ENCODE data around the gene COL19A1. TPM values are rescaled to one million over a fixed set of nuclear protein-coding genes. Genes with fewer than 3 reads are reported as not detected.

The COL19A1 gene
- polyA plus RNA-seq, 1 donor (not counting 4 experiments of a cell fraction or from before 2014, with no cell fraction given), result not detected

DNA sequence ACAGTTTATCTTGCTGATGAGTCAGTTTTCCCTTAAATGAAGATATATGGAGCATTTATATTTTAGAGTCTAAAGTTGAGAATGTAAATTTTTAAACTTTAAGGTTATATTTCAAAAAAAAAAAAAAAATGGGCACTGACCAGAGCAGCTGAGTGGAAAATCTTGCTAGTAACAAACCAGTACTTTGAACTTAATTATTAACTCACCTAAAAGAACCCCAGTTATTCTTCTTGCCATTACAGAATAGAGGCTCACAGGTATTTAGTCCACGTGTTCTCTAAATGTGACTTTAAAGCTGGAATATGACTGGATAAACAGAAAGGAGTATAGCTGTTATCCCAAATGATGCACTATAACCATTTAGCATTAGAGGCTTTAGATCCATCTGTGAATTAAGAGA is 258.1 kb downstream of the COL19A1 start:
- no peak overlapping the region for H3K4me3 ChIP-seq (ENCODE audit: control insufficient read depth in 2 of 3, extremely low read depth in 1 of 3, insufficient read depth in 2 of 3, low read depth in 1 of 3, low read length in 3 of 3)
- H3K36me3 ChIP-seq (ENCODE audit: control insufficient read depth in 2 of 2, extremely low read depth in 1 of 2, insufficient read depth in 2 of 2, low read length in 2 of 2), result no peaks in the 10 kb centered on the region
- no peak overlapping the region for H3K27ac ChIP-seq (ENCODE audit: control insufficient read depth, insufficient read depth, low read length)
- no peak overlapping the region for H3K9ac ChIP-seq (ENCODE audit: control insufficient read depth, extremely low read depth, insufficient read depth, low read length)
- H3K79me2 ChIP-seq (ENCODE audit: control insufficient read depth, insufficient read depth, low read length), result no peaks in the 10 kb centered on the region
- FAIRE-seq (no peak), DNase-seq (ENCODE audit: low read depth, low spot score) (no peak)
- no peaks in the 10 kb centered on the region for H3K27me3 ChIP-seq (ENCODE audit: control insufficient read depth, extremely low read depth, insufficient read depth, low read length)
- H3K9me3 ChIP-seq (ENCODE audit: control insufficient read depth, low read depth, low read length), result no peaks in the 10 kb centered on the region
- H2AFZ ChIP-seq (ENCODE audit: control insufficient read depth, low read length), result no peak overlapping the region
- TF ChIP-seq EZH2 (IDR thresholded peaks at IDR 0.05; ENCODE audit: low read length), result no peak
- TF ChIP-seq, protein P1, sequence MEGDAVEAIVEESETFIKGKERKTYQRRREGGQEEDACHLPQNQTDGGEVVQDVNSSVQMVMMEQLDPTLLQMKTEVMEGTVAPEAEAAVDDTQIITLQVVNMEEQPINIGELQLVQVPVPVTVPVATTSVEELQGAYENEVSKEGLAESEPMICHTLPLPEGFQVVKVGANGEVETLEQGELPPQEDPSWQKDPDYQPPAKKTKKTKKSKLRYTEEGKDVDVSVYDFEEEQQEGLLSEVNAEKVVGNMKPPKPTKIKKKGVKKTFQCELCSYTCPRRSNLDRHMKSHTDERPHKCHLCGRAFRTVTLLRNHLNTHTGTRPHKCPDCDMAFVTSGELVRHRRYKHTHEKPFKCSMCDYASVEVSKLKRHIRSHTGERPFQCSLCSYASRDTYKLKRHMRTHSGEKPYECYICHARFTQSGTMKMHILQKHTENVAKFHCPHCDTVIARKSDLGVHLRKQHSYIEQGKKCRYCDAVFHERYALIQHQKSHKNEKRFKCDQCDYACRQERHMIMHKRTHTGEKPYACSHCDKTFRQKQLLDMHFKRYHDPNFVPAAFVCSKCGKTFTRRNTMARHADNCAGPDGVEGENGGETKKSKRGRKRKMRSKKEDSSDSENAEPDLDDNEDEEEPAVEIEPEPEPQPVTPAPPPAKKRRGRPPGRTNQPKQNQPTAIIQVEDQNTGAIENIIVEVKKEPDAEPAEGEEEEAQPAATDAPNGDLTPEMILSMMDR (optimal IDR thresholded peaks at IDR 0.05 in 1 of 3, IDR thresholded peaks at IDR 0.05 in 1 of 3, conservative IDR thresholded peaks at IDR 0.05 in 1 of 3; ENCODE audit: extremely low read depth in 1 of 3, insufficient read depth in 2 of 3, low read length in 3 of 3), result no peak
- no peaks in the 10 kb centered on the region for H3K4me1 ChIP-seq (ENCODE audit: control insufficient read depth, extremely low read depth, insufficient read depth, low read length)
- no peak overlapping the region for H3K4me2 ChIP-seq (ENCODE audit: control insufficient read depth, extremely low read depth, insufficient read depth, low read depth, low read length)
- H4K20me1 ChIP-seq (ENCODE audit: control insufficient read depth, extremely low read depth, insufficient read depth, low read length), result no peaks in the 10 kb centered on the region
- no peaks in the 10 kb centered on the region for H3K9me1 ChIP-seq (ENCODE audit: control insufficient read depth, extremely low read depth, insufficient read depth, low read length)
- dilution Hi-C loops (cut with MboI; ENCODE audit: extremely low pct_ligation_motif_present, low sequenced_read_pairs), result no loop called here

GRCh38 chr6:70124882-70125545 is 258.7 kb downstream of the COL19A1 start:
- Histone ChIP-seq H3K9ac (ENCODE audit: control insufficient read depth, extremely low read depth, insufficient read depth, low read length) (no peak overlapping the region), H3K79me2 (ENCODE audit: control insufficient read depth, insufficient read depth, low read length) (no peaks in the 10 kb centered on the region), H2AFZ (ENCODE audit: control insufficient read depth, low read length) (no peak overlapping the region), H3K4me1 (ENCODE audit: control insufficient read depth, extremely low read depth, insufficient read depth, low read length) (no peaks in the 10 kb centered on the region), H3K27ac (ENCODE audit: control insufficient read depth, insufficient read depth, low read length) (no peak overlapping the region), H3K36me3 (ENCODE audit: control insufficient read depth in 2 of 2, extremely low read depth in 1 of 2, insufficient read depth in 2 of 2, low read length in 2 of 2) (no peaks in the 10 kb centered on the region), H3K9me3 (ENCODE audit: control insufficient read depth, low read depth, low read length) (no peaks in the 10 kb centered on the region), H3K4me2 (ENCODE audit: control insufficient read depth, extremely low read depth, insufficient read depth, low read depth, low read length) (no peak overlapping the region), H4K20me1 (ENCODE audit: control insufficient read depth, extremely low read depth, insufficient read depth, low read length) (no peaks in the 10 kb centered on the region), H3K9me1 (ENCODE audit: control insufficient read depth, extremely low read depth, insufficient read depth, low read length) (no peaks in the 10 kb centered on the region), H3K4me3 (ENCODE audit: control insufficient read depth in 2 of 3, extremely low read depth in 1 of 3, insufficient read depth in 2 of 3, low read depth in 1 of 3, low read length in 3 of 3) (no peak overlapping the region), H3K27me3 (ENCODE audit: control insufficient read depth, extremely low read depth, insufficient read depth, low read length) (no peaks in the 10 kb centered on the region)
- dilution Hi-C loops (cut with MboI; ENCODE audit: extremely low pct_ligation_motif_present, low sequenced_read_pairs), result no loop called here
- DNase-seq (ENCODE audit: low read depth, low spot score) (no peak), FAIRE-seq (no peak)
- no peak for TF ChIP-seq EZH2 (IDR thresholded peaks at IDR 0.05; ENCODE audit: low read length)
- TF ChIP-seq, protein P1 (optimal IDR thresholded peaks at IDR 0.05 in 1 of 3, IDR thresholded peaks at IDR 0.05 in 1 of 3, conservative IDR thresholded peaks at IDR 0.05 in 1 of 3; ENCODE audit: extremely low read depth in 1 of 3, insufficient read depth in 2 of 3, low read length in 3 of 3), result no peak

All from keratinocyte (primary cell).